ENCODE measurements around the gene PARD3B. TPM values are rescaled to one million over a fixed set of nuclear protein-coding genes. Genes with fewer than 3 reads are reported as not detected.

The PARD3B gene
- total and polyA plus RNA-seq, 2 of the 4 experiments (the other 2 are of a cell fraction) = 3.3 to 15.6 TPM

- Histone ChIP-seq H3K4ac (ENCODE audit: low read depth, low read length) (peak overlapping the region; percentile 4; the same call in 1 of the 2 replicates), H4K8ac (ENCODE audit: low read depth in 2 of 2, low read length in 2 of 2) (no peak overlapping the region), H3K4me2 (ENCODE audit: low read depth, low read length) (no peak overlapping the region), H3K27ac (ENCODE audit: insufficient read depth, low read length) (no peak overlapping the region), H2AK9ac (replicated peaks; ENCODE audit: low read depth, low read length, poor library complexity) (no peak overlapping the region), H4K5ac (ENCODE audit: low read depth, low read length) (no peak overlapping the region), H3K4me1 (ENCODE audit: control insufficient read depth, insufficient read depth, low read length) (no peaks in the 10 kb centered on the region; the same call in 1 of the 2 replicates), H3K9me1 (ENCODE audit: insufficient read depth, low read length) (peaks cover 3% of the 10 kb centered on the region; the same call in 1 of the 2 replicates), H3K4me3 (ENCODE audit: insufficient read depth, low read depth, low read length) (no peak overlapping the region), H2BK5ac (ENCODE audit: low read depth, low read length, poor library complexity, severe bottlenecking) (no peak overlapping the region), H2BK120ac (ENCODE audit: low read depth, low read length) (no peak overlapping the region), H2BK15ac (ENCODE audit: low read depth, low read length) (no peak overlapping the region), H2AK5ac (ENCODE audit: low read depth, low read length) (no peak overlapping the region), H3K56ac (ENCODE audit: extremely low read depth, insufficient read depth, low read length) (no peak overlapping the region), H2BK20ac (ENCODE audit: low read depth, low read length) (no peak overlapping the region), H3K18ac (ENCODE audit: low read depth, low read length) (no peak overlapping the region), H3K36me3 (ENCODE audit: control insufficient read depth, insufficient read depth, low read length) (no peaks in the 10 kb centered on the region), H3K27me3 (ENCODE audit: control insufficient read depth, insufficient read depth, low read length) (no peaks in the 10 kb centered on the region), H3K9me3 (ENCODE audit: control insufficient read depth, insufficient read depth, low read length) (no peaks in the 10 kb centered on the region), H4K91ac (ENCODE audit: insufficient read depth, low read depth, low read length) (no peak overlapping the region), H3K9ac (ENCODE audit: low read depth, low read length) (no peak overlapping the region), H2AFZ (replicated peaks; ENCODE audit: low read length, poor library complexity) (no peak overlapping the region), H3K79me1 (ENCODE audit: low read depth in 1 of 2, low read length in 2 of 2) (peaks cover 10 to 17% of the 10 kb centered on the region in 2 experiments), H4K20me1 (ENCODE audit: insufficient read depth, low read length) (no peaks in the 10 kb centered on the region), H3K14ac (replicated peaks; ENCODE audit: low read depth, low read length) (no peak overlapping the region), H3K23ac (ENCODE audit: low read depth, low read length) (no peak overlapping the region)
- ChIA-PET POLR2A (ENCODE audit: unreplicated experiment) (no interaction called here), CTCF (no interaction called here)
- in situ Hi-C loops (cut with MboI; ENCODE audit: low sequenced_read_pairs) (no loop called here), intact Hi-C loops (cut with micrococcal nuclease) (no loop called here), dilution Hi-C loops (cut with HindIII; ENCODE audit: low sequenced_read_pairs, unreplicated experiment) (no loop called here)
- TF ChIP-seq, protein P1, sequence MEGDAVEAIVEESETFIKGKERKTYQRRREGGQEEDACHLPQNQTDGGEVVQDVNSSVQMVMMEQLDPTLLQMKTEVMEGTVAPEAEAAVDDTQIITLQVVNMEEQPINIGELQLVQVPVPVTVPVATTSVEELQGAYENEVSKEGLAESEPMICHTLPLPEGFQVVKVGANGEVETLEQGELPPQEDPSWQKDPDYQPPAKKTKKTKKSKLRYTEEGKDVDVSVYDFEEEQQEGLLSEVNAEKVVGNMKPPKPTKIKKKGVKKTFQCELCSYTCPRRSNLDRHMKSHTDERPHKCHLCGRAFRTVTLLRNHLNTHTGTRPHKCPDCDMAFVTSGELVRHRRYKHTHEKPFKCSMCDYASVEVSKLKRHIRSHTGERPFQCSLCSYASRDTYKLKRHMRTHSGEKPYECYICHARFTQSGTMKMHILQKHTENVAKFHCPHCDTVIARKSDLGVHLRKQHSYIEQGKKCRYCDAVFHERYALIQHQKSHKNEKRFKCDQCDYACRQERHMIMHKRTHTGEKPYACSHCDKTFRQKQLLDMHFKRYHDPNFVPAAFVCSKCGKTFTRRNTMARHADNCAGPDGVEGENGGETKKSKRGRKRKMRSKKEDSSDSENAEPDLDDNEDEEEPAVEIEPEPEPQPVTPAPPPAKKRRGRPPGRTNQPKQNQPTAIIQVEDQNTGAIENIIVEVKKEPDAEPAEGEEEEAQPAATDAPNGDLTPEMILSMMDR (conservative IDR thresholded peaks at IDR 0.05; ENCODE audit: low read depth, low read length) = no peak
- TF ChIP-seq CEBPB (IDR thresholded peaks at IDR 0.05; ENCODE audit: low read depth, low read length) = no peak
- TF ChIP-seq MXI1 (IDR thresholded peaks at IDR 0.05; ENCODE audit: borderline replicate concordance, low read depth, low read length) = no peak
- TF ChIP-seq FOS (IDR thresholded peaks at IDR 0.05; ENCODE audit: low read depth, low read length) = no peak
- no peak for TF ChIP-seq NFE2L2 (IDR thresholded peaks at IDR 0.05; ENCODE audit: low read depth, low read length)
- TF ChIP-seq CHD1 (IDR thresholded peaks at IDR 0.05; ENCODE audit: low read depth, low read length) = no peak
- TF ChIP-seq RAD21 (IDR thresholded peaks at IDR 0.05; ENCODE audit: low read length) = no peak
- TF ChIP-seq SMC3 (IDR thresholded peaks at IDR 0.05; ENCODE audit: low read depth, low read length) = no peak
- no peak for ATAC-seq (ENCODE audit: low read depth)
- BruUV-seq (replicated peaks) = no TSS peak
- WGBS, 2 experiments (ENCODE audit: extremely low coverage in 2 of 2, insufficient read length in 1 of 2) = no CpG with 5 or more reads among the region's 4 CpGs
- DNase-seq = no peak
Measured at GRCh38 chr2:204896146-204896545, 350.9 kb downstream of the PARD3B start.
